HG02759 (cell line): ENCODE data around the gene DIAPH2.

Experiments used
- ATAC-seq: cut with Tn5 transposase; IDR thresholded peaks from one replicate; pipeline ENCODE4 v1.9.1; 2021; ENCODE audit warnings: mild to moderate bottlenecking, moderate library complexity; ENCODE audit not compliant: unreplicated experiment

The DIAPH2 gene

DNA sequence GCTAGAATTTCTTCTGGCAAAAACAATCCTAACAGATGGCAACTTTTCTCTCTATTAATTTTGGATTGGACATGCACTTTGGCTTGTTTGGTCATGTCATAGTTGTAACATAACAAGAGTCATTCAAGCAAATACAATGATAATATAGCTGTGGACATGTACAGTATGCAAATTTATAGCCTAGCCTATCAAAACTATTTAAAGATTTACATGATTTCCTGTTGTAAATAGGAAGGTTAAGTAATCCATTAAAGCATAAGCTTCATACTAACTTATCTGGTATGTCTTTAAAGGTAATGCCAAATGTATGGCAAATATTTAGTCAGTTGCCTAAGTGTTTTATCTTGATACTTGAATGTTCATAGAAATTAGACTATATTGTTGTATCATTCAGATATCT is 244.4 kb downstream of the DIAPH2 start:
- ATAC-seq, result no peak

GRCh38 chrX:96957718-96958117 is 273.1 kb downstream of the DIAPH2 start:
- ATAC-seq, result no peak

DNA sequence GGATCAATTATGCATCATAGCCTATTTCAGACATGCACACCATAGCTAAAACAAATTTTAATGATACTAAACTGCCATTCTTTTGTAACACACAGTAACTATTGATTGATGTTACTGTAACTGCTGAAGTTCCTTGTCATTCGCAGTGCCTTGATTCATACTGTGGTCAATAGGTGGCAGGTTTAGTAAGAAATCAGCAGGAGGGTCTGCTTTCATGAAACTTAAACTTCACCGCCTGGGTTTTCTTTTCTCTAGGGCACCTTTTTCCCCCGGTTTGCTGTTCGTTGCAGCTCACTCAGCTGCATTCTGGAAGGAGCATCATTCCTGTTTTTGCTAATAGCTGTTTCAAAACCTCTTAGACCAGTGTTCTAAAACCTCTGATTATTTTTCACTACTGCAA is 287.2 kb downstream of the DIAPH2 start:
- no peak for ATAC-seq

DNA sequence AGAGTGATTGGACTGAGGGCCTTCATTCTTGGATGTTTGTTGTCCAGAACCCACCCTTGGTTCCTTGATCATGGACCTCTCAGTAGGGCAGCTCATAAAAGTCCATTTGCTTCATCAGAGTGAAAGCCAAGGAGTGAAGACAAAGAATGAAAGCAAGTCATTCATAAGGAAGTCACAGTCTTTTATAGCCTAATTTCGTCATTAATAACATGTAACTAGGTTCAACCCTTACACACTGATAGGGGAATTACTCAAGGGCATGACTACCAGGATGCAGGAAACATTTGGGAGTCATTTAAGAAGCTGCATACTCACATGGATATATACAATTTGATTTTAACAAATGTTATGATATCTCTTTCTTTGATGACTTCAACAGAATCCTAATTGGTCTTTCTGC is 294.3 kb downstream of the DIAPH2 start:
- no peak for ATAC-seq

- no peak for ATAC-seq
These were observed 295.1 kb downstream of the DIAPH2 start for GRCh38 chrX:96979766-96980165.

GRCh38 chrX:96982161-96982560 is 297.5 kb downstream of the DIAPH2 start:
- no peak for ATAC-seq

DNA sequence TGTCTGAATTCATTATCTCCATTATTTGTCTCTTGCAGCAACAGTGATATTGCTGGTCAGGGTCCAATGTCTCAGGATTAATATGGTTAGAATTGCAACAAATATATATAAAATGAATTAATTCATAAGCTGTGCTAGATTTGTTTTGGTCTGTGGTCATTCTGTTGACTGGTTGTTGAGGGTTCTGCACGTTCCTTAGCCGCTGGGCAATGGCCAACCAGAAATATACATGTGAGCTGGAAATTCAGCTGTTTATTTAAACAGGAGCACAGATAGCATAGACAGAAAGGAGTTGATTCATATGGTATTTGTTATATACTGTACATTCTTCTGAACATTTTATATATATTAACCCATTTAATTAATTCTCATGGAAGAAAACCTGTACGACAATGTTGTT is 299.9 kb downstream of the DIAPH2 start:
- no peak for ATAC-seq

DNA sequence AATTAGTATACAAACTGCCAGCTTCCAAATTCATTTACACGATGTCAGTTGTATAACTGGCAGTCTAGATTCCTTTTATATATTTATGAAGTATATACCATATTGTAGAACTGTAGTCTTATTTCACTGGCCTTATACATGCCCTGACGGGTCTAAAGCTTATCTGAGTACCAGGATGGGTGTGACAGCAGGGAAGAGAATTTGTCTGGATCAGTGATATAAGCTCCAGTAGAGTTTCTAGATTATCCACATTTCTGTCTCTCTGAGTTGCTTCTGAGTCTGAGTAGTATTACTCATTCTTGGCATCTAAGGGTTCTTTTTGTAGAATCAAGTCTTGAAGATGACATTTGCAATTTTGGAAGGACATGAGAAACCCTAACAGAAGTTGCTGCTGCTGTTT is 300.4 kb downstream of the DIAPH2 start:
- ATAC-seq, result no peak

DNA sequence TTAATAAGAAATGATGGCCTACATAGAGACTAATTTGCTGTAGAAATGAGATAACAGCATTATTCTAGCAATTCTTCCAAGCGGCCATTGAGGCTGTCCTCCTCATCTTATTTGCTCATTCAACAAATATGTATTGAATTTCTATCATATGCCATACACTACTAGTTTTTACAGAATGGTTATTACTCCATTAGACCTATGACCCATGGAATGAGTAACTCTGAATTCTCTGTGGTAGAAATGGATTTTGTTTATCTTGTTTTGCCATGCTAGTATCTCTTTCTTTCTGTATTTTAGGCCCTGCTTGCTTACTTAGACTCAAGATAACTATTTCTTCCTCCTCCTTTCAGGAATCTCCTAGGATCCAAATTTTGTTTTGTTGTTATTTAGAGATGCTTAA is 302.6 kb downstream of the DIAPH2 start:
- ATAC-seq, result no peak

DNA sequence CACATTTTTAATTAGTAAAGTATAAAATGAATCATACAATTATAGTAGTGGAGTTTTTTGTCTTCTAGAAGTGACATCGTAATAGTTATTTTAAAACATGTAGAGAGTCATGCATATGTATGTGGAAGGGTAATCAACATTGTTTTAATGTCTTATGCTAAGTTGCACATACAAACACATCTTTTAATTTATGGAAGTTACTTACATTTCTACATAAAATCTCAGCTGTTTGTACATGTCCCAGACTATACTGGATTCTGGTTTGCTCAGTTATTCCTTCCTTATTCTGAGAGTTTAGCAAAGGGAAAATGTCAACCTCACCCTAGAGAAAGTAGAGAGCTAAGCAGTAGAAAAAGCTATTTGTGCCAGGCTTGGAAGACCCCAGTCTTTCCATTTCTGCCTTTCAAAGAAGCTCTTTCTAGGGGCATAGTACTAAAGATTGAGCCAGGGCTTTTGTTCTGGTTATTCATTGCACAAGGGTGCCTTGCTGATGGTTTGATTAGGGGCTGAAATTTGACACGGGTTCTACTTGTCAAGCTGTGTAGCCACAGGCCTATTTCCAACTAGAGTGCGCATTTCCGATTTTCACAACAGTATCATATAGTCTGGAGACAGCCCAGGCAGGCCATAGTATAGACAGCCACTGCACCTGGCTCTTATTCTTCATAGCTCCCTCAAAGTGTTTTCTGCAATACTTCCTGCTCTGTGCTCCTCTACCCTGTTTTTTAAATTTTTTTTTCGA is 305.4 kb downstream of the DIAPH2 start:
- no peak for ATAC-seq

- no peak for ATAC-seq
These were observed 309.5 kb downstream of the DIAPH2 start for GRCh38 chrX:96994093-96994492.

DNA sequence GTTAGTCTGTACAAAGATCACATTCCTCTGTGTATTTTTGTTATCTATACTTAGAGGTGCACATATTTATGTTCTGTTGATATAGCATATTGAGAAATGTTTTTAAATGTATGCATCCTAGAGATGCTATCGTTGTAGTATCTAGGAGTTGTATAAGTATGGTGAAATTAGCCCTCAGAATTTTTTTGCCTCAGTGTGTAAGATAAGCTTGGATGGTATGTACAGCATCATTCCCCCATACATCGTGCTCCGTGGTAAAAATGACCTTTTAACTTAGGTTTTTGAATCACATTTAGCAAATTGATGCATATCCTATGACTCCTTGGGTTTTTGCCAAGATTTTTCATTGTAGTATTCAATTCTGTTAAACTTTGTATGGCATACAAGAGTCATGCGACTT is 312.6 kb downstream of the DIAPH2 start:
- ATAC-seq, result no peak

DNA sequence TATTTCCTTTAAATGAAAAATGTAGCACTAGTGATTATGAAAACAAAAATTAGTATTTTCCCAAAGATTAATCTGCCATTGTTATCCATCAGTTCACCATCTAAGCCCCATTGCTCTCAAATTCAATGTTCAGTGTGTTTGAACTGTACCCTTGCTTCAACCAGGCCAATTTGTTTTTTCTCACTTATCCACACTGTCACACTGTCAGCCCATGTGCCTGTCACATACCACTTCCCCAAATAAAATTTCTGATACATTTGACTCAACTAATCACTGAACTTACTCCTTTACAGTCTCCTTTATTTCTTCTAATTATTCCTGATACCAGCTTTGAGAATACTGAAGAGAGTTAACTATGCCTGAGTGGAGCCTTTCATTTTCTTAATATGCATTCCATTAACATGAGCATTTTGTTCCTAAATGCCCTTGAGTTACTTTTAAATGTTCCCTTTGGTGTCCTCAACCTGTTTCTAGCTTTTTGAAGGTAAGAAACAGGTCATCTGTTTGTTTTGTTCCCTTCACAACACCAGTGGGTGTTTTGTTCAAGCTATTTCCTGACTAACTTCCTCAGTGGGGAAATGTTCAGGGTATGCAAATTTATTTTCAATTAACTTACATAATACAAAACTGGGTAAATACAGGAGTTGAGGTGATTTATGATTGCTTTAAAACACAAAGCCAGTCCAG is 316.2 kb downstream of the DIAPH2 start:
- no peak for ATAC-seq

- no peak for ATAC-seq
These were observed 321.5 kb downstream of the DIAPH2 start for GRCh38 chrX:97006167-97006566.

DNA sequence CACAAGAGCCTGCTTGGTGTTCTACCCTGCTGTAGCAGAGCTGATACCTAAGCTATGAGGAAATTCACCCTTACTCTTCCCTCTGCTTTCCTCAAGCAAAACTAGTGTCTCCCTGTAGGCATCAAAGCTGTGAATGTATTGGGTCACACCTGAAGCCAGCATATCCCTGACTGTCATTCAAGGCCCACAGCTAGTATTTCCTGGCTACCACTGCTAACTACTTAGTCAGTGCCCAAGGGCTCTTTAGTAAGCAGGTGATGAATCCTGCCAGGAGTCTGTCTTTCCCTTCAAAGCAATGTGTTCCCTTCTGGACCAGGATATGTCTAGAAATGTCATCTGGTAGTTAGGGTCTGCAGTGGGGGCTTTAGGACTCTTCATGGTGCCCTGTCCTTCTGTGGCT is 324.7 kb downstream of the DIAPH2 start:
- no peak for ATAC-seq

DNA sequence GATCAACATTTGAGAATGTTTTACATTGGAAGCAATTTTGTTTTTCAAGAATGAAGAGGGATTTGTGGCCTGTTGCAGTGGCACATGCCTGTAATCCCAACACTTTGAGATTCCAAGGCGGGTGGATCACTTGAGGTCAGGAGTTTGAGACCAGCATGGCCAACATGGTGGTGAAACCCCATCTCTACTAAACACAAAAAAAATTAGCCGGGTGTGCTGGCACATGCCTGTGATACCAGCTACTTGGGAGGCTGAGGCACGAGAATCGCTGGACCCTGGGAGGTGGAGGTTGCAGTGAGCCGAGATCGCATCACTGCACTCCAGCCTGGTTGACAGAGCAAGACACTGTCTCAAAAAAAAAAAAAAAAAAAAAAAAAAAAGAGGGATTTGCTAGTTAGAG is 326.9 kb downstream of the DIAPH2 start:
- ATAC-seq, result no peak

- ATAC-seq, result no peak
These were observed 331.5 kb downstream of the DIAPH2 start for GRCh38 chrX:97016106-97016505.

DNA sequence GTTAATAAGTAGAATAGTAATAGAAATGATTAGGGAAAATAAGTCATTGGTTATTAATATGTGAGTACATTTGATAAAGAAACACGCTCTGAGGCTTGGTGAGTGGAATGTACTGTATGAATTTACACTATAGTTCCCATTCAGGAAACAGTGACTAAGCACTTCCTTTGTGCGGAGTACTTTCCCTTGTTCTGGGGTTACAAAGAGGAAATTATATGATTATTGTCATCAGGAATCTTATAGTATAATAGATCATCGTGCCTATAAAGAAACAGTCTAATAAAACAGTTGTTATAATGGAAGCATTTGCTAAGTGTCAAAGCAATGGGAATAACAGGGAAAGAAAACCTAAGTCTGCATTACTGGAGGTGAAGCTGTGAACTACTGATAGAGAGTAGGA is 337.0 kb downstream of the DIAPH2 start:
- no peak for ATAC-seq

DNA sequence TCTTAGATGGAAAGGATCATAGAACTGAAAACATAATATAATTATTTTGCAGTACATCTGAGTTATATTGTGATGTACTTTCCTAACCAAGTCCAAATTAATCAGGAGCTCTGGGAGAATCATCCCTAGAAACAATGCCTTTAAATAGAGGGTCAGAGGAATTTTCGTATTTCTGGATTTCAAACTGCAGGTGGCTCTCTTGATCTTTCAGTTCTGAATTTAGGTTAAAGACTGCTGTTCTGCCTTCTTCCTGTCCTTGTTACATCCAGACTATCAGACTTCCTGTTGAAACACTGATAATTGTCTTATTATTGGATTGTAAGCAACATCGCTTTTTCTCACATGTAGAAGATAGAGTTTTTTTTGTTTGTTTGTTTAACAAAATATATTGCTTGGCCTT is 341.8 kb downstream of the DIAPH2 start:
- ATAC-seq, result no peak

- ATAC-seq, result no peak
These were observed 342.8 kb downstream of the DIAPH2 start for GRCh38 chrX:97027384-97027922.

- no peak for ATAC-seq
These were observed 345.8 kb downstream of the DIAPH2 start for GRCh38 chrX:97030463-97030862.

DNA sequence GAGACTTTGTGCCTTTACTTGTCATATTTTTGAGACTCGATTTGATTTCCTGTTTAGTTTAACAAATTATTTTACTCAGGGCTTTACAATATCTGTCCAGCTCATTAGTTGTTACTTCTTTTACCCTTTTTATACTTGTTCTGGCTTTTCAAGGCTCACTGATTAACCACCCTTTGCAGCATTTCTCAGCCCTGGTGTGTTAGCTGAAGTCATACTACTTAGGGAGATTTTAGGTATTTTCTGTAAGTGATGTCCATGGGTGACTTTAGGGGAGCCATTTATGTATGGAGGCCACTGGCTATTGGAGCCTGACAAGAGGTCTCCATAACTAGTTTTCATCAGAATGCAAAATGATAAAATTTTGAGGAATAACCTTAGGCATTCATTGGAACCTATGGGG is 346.3 kb downstream of the DIAPH2 start:
- ATAC-seq, result no peak
